K562 (cell line): ENCODE measurements around the gene CD6. TPM values are rescaled to one million over a fixed set of nuclear protein-coding genes. Genes with fewer than 3 reads are reported as not detected.

Source experiments
- ATAC-seq: fragments of 200-7000 bp; cut with Tn5 transposase; 3 replicates; pipeline ENCODE4 v1.9.1; 2020; ENCODE audit warnings: moderate library complexity
- BruUV-seq: library from RNA; stranded (reverse); fragments of 400-500 nt; replicated peaks from 2 replicates; lab custom pipeline; 2021; lab: Mats Ljungman, UMichigan
- CTCF ChIA-PET: fragments of 300-600 bp; formaldehyde crosslinking; extraction: SDS; loops from one replicate; lab custom pipeline; 2021; ENCODE audit warnings: low intra/inter-chr PET ratio; lab: Yijun Ruan, JAX
- POLR2A ChIA-PET: fragments of 300-600, 350-650 bp; sonication (Branson Sonifier 250); formaldehyde crosslinking; extraction: SDS; loops from one replicate; lab custom pipeline; 2021; ENCODE audit warnings: antibody characterized with exemption, inconsistent platforms; lab: Yijun Ruan, JAX
- DNase-seq, 4 experiments: peaks; one replicate each; pipeline versions ENCODE4 v3.0.0 to v3.0.0-alpha.2; 2011 to 2018; ENCODE audit warnings: low spot score in 3 of 4, mixed read lengths in 3 of 4; ENCODE audit errors: extremely low read depth in 1 of 4
- FAIRE-seq: peaks from 2 replicates; lab custom pipeline; 2011; peaks lifted over from hg19 to GRCh38; lab: Jason Lieb, UNC
- H2AFZ ChIP-seq: 2 replicates; pipeline ENCODE4 v1.6.0; 2011; ENCODE audit warnings: low read depth, low read length, control low read depth, inconsistent platforms
- H3K27ac ChIP-seq: fragments of 200-600 bp; 3 replicates; pipeline ENCODE4 v1.8.0; 2011; ENCODE audit warnings: low read depth, mild to moderate bottlenecking, control low read depth, inconsistent platforms, low read length, moderate library complexity, mixed read lengths; ENCODE audit errors: extremely low read depth
- H3K27me3 ChIP-seq, 2 experiments: fragments of 300-600 bp in 1 of 2; 2 replicates in 1 of 2; 3 replicates in 1 of 2; pipeline versions ENCODE4 v1.6.0 to v1.8.0; 2011; ENCODE audit warnings: inconsistent platforms in 2 of 2, low read length in 2 of 2, mild to moderate bottlenecking in 1 of 2, mixed read lengths in 1 of 2, moderate library complexity in 1 of 2; ENCODE audit not compliant: control insufficient read depth in 2 of 2, insufficient read depth in 2 of 2
- H3K36me3 ChIP-seq: fragments of 300-600 bp; 3 replicates; pipeline ENCODE4 v1.8.0; 2011; ENCODE audit warnings: mild to moderate bottlenecking, low read length, inconsistent platforms; ENCODE audit not compliant: control insufficient read depth, insufficient read depth
- H3K4me1 ChIP-seq, 2 experiments: fragments of 200-600 bp in 1 of 2; replicated peaks in 1 of 2; 2 replicates in 1 of 2; 3 replicates in 1 of 2; pipeline versions ENCODE4 v1.5.1 to v1.8.0; 2011; ENCODE audit warnings: inconsistent platforms in 2 of 2, low read length in 2 of 2, mild to moderate bottlenecking in 1 of 2, mixed read lengths in 1 of 2, moderate library complexity in 1 of 2; ENCODE audit not compliant: control insufficient read depth in 2 of 2, insufficient read depth in 2 of 2
- H3K4me2 ChIP-seq: 2 replicates; pipeline ENCODE4 v1.6.1; 2011; ENCODE audit warnings: low read length, control low read depth, inconsistent platforms, mixed read lengths; ENCODE audit not compliant: insufficient read depth
- H3K4me3 ChIP-seq: fragments of 200-600 bp; sonication (generic), shearing (Covaris generic); 2 replicates; pipeline ENCODE4 v1.5.1; 2016; ENCODE audit warnings: control low read depth, inconsistent platforms
- H3K79me2 ChIP-seq: fragments of 200-600 bp; 3 replicates; pipeline ENCODE4 v1.8.0; 2011; ENCODE audit warnings: low read length, inconsistent platforms; ENCODE audit not compliant: control insufficient read depth, insufficient read depth
- H3K9ac ChIP-seq, 2 experiments: 2 replicates each; pipeline versions ENCODE4 v1.6.0 to v1.6.1; 2011; ENCODE audit warnings: low read depth in 2 of 2, low read length in 2 of 2, control low read depth in 1 of 2, inconsistent platforms in 1 of 2, mild to moderate bottlenecking in 1 of 2, mixed read lengths in 1 of 2; ENCODE audit not compliant: insufficient read depth in 1 of 2
- H3K9me1 ChIP-seq: one replicate; pipeline ENCODE4 v1.6.0; 2011; ENCODE audit warnings: inconsistent platforms, mild to moderate bottlenecking, low read length, moderate library complexity; ENCODE audit not compliant: control insufficient read depth, insufficient read depth
- H3K9me3 ChIP-seq: replicated peaks from 2 replicates; pipeline ENCODE4 v1.5.1; 2011; ENCODE audit warnings: low read depth, low read length, inconsistent platforms; ENCODE audit not compliant: control insufficient read depth, insufficient read depth
- H4K20me1 ChIP-seq: replicated peaks from 2 replicates; pipeline ENCODE4 v1.6.1; 2011; ENCODE audit warnings: low read length, inconsistent platforms, mixed read lengths; ENCODE audit not compliant: control insufficient read depth, insufficient read depth
- CBX8 ChIP-seq: fragments of 200-600 bp; sonication (generic); IDR thresholded peaks from 2 replicates; pipeline ENCODE4 v1.6.1; 2012; ENCODE audit warnings: borderline replicate concordance, mixed run types, low read depth, mild to moderate bottlenecking, moderate library complexity, mixed read lengths, low read length, control low read depth, inconsistent platforms; ENCODE audit not compliant: poor library complexity, severe bottlenecking; ENCODE audit errors: extremely low read depth
- EWSR1 ChIP-seq: fragments of 450-650 bp; IDR thresholded peaks from 2 replicates; pipeline ENCODE4 v1.6.1; 2018; ENCODE audit warnings: borderline replicate concordance, mild to moderate bottlenecking, low read depth, moderate library complexity; ENCODE audit not compliant: partially characterized antibody
- FOXJ3 ChIP-seq: sonication (generic); formaldehyde crosslinking; IDR thresholded peaks from 2 replicates; pipeline ENCODE4 v1.4.0; 2020; ENCODE audit warnings: mild to moderate bottlenecking, missing genetic modification reagents
- GABPA ChIP-seq: fragments of 200-800 bp; sonication (Bioruptor generic); conservative IDR thresholded peaks from 2 replicates; pipeline ENCODE4 v1.6.1; 2016; ENCODE audit warnings: low read depth, missing genetic modification characterization, missing compliant biosample characterization
- RFX1 ChIP-seq: fragments of 450-650 bp; IDR thresholded peaks from 2 replicates; pipeline ENCODE4 v1.6.1; 2016; ENCODE audit warnings: mild to moderate bottlenecking, moderate library complexity
- SRSF3 ChIP-seq: fragments of 200-400 bp; formaldehyde crosslinking; IDR thresholded peaks from 2 replicates; pipeline ENCODE4 v1.6.1; 2016; ENCODE audit warnings: mild to moderate bottlenecking, low read length, moderate library complexity; ENCODE audit not compliant: insufficient read depth
- TAF1 ChIP-seq: IDR thresholded peaks from 2 replicates; pipeline ENCODE4 v1.6.1; 2011; ENCODE audit warnings: mild to moderate bottlenecking, low read length, moderate library complexity; ENCODE audit not compliant: insufficient read depth, control insufficient read depth, severe bottlenecking; ENCODE audit errors: extremely low read depth
- ZBED1 ChIP-seq: IDR thresholded peaks from 2 replicates; pipeline ENCODE4 v1.6.1; 2014
- ZNF184 ChIP-seq: sonication (generic); formaldehyde crosslinking; IDR thresholded peaks from 2 replicates; pipeline ENCODE4 v1.5.0; 2020; ENCODE audit warnings: missing genetic modification reagents
- ZNF311 ChIP-seq: fragments of 250-450 bp; sonication (Bioruptor Pico); IDR thresholded peaks from 2 replicates; pipeline ENCODE4 v1.4.0; 2020; ENCODE audit warnings: mild to moderate bottlenecking, moderate library complexity
- ZNF644 ChIP-seq: fragments of 200-800 bp; sonication (Bioruptor generic); IDR thresholded peaks from 2 replicates; pipeline ENCODE4 v1.6.1; 2016; ENCODE audit warnings: low read depth, missing genetic modification characterization, missing compliant biosample characterization
- WGBS: fragments of 100-300 bp; shearing (Covaris generic); methylation state at CpG from one replicate; pipeline ENCODE4 v1.1.6; 2016; ENCODE audit warnings: low coverage, mixed read lengths; ENCODE audit not compliant: insufficient coverage; ENCODE audit errors: missing lambda C conversion rate; 5-methylcytosine and 5-hydroxymethylcytosine counted together
- in situ Hi-C: fragments of 300-500 bp; cut with MboI; formaldehyde crosslinking; loops from 4 replicates; pipeline ENCODE4 v1.15.0; 2018; ENCODE audit warnings: inconsistent platforms, mixed read lengths
- intact Hi-C: fragments of 100-400 bp; cut with micrococcal nuclease; formaldehyde crosslinking; loops from 2 replicates; pipeline ENCODE4 v1.14.2; 2022
- polyA plus RNA-seq, 8 experiments: library from polyadenylated mRNA; depleted of rRNA in 4 of 8; stranded (reverse) in 5 of 8; unstranded in 3 of 8; fragments of >200 nt; fragmentation: Nextera tagmentation in 2 of 8; fragmentation: Illumina TruSeq in 1 of 8; extraction: Ambion mirVana in 2 of 8; extraction: Trizol in 1 of 8; gene quantifications; 2 replicates each; pipeline versions ENCODE4 v1.2.1 to v1.2.3, GENCODE V29; 2011 to 2014; ENCODE audit warnings: inconsistent platforms in 1 of 8, missing spikeins in 1 of 8
- total RNA-seq, 7 experiments: library from RNA; depleted of rRNA in 6 of 7; stranded (reverse); fragments of >200 nt in 6 of 7; fragmentation: Illumina TruSeq in 2 of 7; extraction: Trizol in 2 of 7; gene quantifications; 2 replicates each; pipeline versions ENCODE4 v1.2.1 to v1.2.3, GENCODE V29; 2011 to 2021; ENCODE audit warnings: low replicate concordance in 1 of 7
- TF ChIP-seq, protein P1 (sequence below): fragments of 250-450 bp; sonication (Bioruptor Pico); IDR thresholded peaks from 2 replicates; pipeline ENCODE4 v1.9.0; 2021; ENCODE audit warnings: mild to moderate bottlenecking
- TF ChIP-seq, protein P2 (sequence below): fragments of 250-450 bp; sonication (Bioruptor Pico); IDR thresholded peaks from 2 replicates; pipeline ENCODE4 v1.5.0; 2021

CD6 gene
- total and polyA plus RNA-seq, 9 of the 15 experiments (the other 6 are each of a cell fraction or from before 2014, with no cell fraction given), result 0.84 TPM; not detected in 8

DNA sequence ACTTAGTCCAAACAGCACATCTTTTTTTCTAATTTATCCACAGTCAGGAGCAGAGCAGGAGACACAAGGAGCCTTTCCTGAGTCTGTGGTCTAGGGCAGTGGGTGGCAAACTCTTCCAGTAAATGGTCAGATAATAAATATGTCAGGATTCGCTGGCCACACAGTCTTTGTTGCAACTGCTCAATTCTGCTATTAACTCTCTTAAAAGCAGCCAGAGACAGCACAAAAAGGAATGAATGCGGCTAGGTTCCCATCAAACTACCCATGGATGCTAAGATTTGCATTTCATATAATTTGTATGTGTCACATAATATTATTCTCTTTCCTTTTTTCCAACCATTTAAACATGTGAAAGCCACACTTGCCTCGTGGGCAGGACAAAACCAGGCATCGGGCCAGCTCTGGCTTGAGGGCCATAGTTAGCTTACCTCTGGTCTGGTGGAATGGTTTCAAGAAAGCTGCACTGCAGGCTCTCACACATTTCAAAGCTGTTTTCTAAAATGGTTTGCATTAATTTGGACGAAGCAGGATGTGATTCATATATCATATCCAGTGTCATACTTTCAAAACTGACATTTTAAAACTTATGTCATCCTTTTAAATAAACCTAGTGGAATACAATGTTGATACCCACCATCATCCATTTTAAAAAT lies 66.1 kb downstream of the CD6 start:
- 3% methylated on average over 5 of the region's 5 CpGs for WGBS
- no peak for DNase-seq
- POLR2A ChIA-PET, result no interaction called here
- H3K9me3 ChIP-seq, result no peaks in the 10 kb centered on the region
- H3K4me2 ChIP-seq, result no peak overlapping the region
- no peaks in the 10 kb centered on the region for H3K36me3 ChIP-seq
- in situ Hi-C loops, result no loop called here
- peaks cover 28 to 78% of the 10 kb centered on the region in 2 experiments; a peak in 4 of 5 replicates for H3K27me3 ChIP-seq
- H3K4me3 ChIP-seq, result no peak overlapping the region
- ATAC-seq, result no peak
- H3K4me1 ChIP-seq, result no peaks in the 10 kb centered on the region
- no peak overlapping the region for H2AFZ ChIP-seq
- CTCF ChIA-PET, result no interaction called here
- no TSS peak for BruUV-seq
- no peak overlapping the region for H3K9ac ChIP-seq
- no peaks in the 10 kb centered on the region for H3K9me1 ChIP-seq
- intact Hi-C loops, result no loop called here
- no peak for FAIRE-seq
- no peak for TF ChIP-seq ZNF644 (tag)
- no peak for TF ChIP-seq ZNF184 (CRISPR knock-in tag)
- TF ChIP-seq CBX8, result no peak
- TF ChIP-seq GABPA (tag), result no peak
- TF ChIP-seq RFX1, result no peak
- TF ChIP-seq FOXJ3 (CRISPR knock-in tag), result no peak
- no peak for TF ChIP-seq EWSR1
- no peak for TF ChIP-seq SRSF3
- no peak for TF ChIP-seq TAF1
- no peak for TF ChIP-seq ZBED1
- TF ChIP-seq, protein P1, sequence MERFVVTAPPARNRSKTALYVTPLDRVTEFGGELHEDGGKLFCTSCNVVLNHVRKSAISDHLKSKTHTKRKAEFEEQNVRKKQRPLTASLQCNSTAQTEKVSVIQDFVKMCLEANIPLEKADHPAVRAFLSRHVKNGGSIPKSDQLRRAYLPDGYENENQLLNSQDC (CRISPR knock-in tag), result no peak
- TF ChIP-seq ZNF311, result no peak
- TF ChIP-seq, protein P2, sequence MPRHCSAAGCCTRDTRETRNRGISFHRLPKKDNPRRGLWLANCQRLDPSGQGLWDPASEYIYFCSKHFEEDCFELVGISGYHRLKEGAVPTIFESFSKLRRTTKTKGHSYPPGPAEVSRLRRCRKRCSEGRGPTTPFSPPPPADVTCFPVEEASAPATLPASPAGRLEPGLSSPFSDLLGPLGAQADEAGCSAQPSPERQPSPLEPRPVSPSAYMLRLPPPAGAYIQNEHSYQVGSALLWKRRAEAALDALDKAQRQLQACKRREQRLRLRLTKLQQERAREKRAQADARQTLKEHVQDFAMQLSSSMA (CRISPR knock-in tag), result no peak
- no peaks in the 10 kb centered on the region for H3K79me2 ChIP-seq
- H3K27ac ChIP-seq, result no peak overlapping the region
- peaks cover 5% of the 10 kb centered on the region; the same call in 1 of the 2 replicates for H4K20me1 ChIP-seq
